Brain microvascular endothelial cell (primary cell): ENCODE results near the gene F10.
"Not testable (repeated sequence)": the region's sequence is repeated elsewhere in the genome, so short reads cannot be mapped to it uniquely, and the experiment has no call there.

Experiments used
- DNase-seq: peaks from one replicate; pipeline ENCODE4 v3.0.0-alpha.2; 2020
- H3K27ac ChIP-seq: fragments of 250-450 bp; sonication (Bioruptor Pico); 2 replicates; pipeline ENCODE4 v1.5.1; 2020; ENCODE audit warnings: mild to moderate bottlenecking, moderate library complexity
- H3K27me3 ChIP-seq: fragments of 250-450 bp; sonication (Bioruptor Pico); replicated peaks from 2 replicates; pipeline ENCODE4 v1.5.1; 2020; ENCODE audit warnings: mild to moderate bottlenecking
- H3K36me3 ChIP-seq: fragments of 250-450 bp; sonication (Bioruptor Pico); replicated peaks from 2 replicates; pipeline ENCODE4 v1.5.1; 2020; ENCODE audit warnings: mild to moderate bottlenecking
- H3K4me3 ChIP-seq: 2 replicates; pipeline ENCODE4 v1.5.1; 2011; ENCODE audit warnings: low read depth, mild to moderate bottlenecking, control low read depth, low read length, moderate library complexity
- in situ Hi-C: cut with HindIII; loops from 2 replicates; pipeline ENCODE4 v1.10.0; 2017; ENCODE audit warnings: low sequenced_read_pairs, low pct_ligation_motif_present
- TF ChIP-seq, protein P1 (sequence below): IDR thresholded peaks from 2 replicates; pipeline ENCODE4 v1.5.1; 2011; ENCODE audit warnings: low read depth, mild to moderate bottlenecking, moderate library complexity, low read length, control low read depth, inconsistent platforms; ENCODE audit errors: missing control alignments

F10 gene

DNA sequence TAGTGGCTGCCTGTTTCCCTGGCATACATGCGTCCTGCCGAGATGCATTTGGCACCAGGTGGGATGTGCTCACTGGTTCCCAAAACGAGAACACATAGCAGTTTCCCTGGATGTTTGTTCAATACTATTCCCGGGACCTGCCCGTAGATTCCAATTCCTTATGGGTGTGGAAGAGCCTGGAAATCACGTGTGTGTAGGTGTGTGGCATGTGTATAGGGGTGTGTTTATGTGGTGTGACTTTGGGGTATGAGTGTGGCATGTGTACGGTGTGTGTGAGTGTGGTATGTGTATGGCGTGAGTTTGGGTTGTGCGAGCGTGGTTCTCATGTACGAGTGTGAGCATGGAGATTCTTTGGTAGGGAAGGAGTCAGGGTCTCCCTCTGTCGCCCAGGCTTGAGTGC lies 19.9 kb upstream of the F10 start:
- no peak for DNase-seq

DNA sequence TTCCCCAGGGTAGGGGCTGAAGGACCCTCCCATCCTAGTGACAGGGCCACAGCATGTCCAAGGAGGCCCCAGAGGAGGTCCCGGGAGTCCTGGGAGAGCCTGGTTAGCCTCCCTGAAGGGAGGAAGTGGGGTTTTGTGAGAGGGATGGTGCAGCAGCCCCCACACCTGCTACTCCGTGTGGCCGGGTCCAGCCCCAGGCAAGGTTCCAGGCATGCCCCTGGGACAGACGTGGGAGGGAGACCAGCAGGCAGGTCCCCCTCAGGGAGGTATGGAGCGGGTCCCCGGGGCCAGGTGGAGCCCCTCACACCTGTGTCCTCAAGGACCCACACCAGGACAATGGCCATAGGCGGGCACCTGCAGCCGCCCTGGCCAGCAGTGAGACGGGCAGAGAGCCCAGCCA lies 19.0 kb upstream of the F10 start:
- TF ChIP-seq, protein P1, sequence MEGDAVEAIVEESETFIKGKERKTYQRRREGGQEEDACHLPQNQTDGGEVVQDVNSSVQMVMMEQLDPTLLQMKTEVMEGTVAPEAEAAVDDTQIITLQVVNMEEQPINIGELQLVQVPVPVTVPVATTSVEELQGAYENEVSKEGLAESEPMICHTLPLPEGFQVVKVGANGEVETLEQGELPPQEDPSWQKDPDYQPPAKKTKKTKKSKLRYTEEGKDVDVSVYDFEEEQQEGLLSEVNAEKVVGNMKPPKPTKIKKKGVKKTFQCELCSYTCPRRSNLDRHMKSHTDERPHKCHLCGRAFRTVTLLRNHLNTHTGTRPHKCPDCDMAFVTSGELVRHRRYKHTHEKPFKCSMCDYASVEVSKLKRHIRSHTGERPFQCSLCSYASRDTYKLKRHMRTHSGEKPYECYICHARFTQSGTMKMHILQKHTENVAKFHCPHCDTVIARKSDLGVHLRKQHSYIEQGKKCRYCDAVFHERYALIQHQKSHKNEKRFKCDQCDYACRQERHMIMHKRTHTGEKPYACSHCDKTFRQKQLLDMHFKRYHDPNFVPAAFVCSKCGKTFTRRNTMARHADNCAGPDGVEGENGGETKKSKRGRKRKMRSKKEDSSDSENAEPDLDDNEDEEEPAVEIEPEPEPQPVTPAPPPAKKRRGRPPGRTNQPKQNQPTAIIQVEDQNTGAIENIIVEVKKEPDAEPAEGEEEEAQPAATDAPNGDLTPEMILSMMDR: no peak
- Histone ChIP-seq H3K4me3 (no peak overlapping the region), H3K27me3 (peaks cover 7% of the 10 kb centered on the region), H3K36me3 (no peaks in the 10 kb centered on the region), H3K27ac (no peak overlapping the region)
- in situ Hi-C loops: no loop called here
- DNase-seq: no peak

More for the DNA sequence above, 19.9 kb upstream of the F10 start:
- Histone ChIP-seq H3K27ac (no peak overlapping the region), H3K36me3 (no peaks in the 10 kb centered on the region), H3K27me3 (peaks cover 12% of the 10 kb centered on the region), H3K4me3 (no peak overlapping the region)
- in situ Hi-C loops: no loop called here
- TF ChIP-seq, protein P1: no peak

DNA sequence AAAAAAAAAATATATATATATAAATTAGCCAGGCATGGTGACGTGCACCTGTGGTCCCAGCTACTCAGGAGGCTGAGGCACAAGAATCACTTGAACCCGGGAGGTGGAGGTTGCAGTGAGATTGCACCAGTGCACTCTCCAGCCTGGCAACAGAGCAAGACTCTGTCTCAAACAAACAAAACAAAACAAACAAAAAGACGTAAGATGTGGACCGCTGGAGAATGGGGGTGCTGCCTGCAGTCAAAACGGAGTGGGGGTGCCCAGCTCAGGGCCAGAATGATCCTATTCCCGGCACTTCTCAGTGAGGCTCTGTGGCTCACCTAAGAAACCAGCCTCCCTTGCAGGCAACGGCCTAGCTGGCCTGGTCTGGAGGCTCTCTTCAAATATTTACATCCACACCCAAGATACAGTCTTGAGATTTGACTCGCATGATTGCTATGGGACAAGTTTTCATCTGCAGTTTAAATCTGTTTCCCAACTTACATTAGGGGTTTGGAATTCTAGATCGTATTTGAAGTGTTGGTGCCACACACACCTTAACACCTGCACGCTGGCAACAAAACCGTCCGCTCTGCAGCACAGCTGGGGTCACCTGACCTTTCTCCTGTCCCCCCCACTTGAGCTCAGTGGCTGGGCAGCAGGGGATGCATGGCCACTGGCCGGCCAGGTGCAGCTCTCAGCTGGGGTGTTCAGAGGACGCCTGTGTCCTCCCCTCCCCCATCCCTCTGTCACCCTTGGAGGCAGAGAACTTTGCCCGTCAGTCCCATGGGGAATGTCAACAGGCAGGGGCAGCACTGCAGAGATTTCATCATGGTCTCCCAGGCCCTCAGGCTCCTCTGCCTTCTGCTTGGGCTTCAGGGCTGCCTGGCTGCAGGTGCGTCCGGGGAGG lies 17.3 kb upstream of the F10 start, which contains the start of gene F7:
Gene F7 (plus strand): TSS at position 760 of the 889 bp plus-strand sequence. CDS start 51 bp downstream, at position 811.
- Histone ChIP-seq H3K27me3 (peaks cover 12% of the 10 kb centered on the region), H3K36me3 (no peaks in the 10 kb centered on the region), H3K4me3 (no peak within 1 kb of the TSS), H3K27ac (no peak within 1 kb of the TSS)
- TF ChIP-seq, protein P1: no peak
- in situ Hi-C loops: no loop called here
- no peak for DNase-seq

DNA sequence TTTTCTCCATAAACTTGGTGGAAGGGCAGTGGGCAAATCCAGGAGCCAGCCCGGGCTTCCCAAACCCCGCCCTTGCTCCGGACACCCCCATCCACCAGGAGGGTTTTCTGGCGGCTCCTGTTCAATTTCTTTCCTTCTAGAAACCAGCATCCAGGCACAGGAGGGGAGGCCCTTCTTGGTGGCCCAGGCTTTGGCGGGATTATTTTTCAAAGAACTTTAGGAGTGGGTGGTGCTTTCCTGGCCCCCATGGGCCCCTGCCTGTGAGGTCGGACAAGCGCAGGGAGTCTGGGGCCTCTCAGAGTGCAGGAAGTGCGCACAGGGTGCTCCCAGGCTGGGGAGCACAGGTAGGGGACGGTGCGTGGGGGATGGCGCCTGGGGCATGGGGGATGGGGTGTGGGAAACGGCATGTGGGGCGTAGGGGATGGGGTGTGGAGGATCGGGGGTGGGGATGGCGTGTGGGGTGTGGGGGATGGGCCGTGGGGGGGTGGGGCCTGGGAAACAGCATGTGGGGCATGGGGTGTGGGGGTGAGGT lies 16.6 kb upstream of the F10 start:
- in situ Hi-C loops: no loop called here
- Histone ChIP-seq H3K27ac (no peak overlapping the region), H3K4me3 (no peak overlapping the region), H3K36me3 (no peaks in the 10 kb centered on the region), H3K27me3 (peaks cover 19% of the 10 kb centered on the region)
- DNase-seq: no peak
- TF ChIP-seq, protein P1: no peak

DNA sequence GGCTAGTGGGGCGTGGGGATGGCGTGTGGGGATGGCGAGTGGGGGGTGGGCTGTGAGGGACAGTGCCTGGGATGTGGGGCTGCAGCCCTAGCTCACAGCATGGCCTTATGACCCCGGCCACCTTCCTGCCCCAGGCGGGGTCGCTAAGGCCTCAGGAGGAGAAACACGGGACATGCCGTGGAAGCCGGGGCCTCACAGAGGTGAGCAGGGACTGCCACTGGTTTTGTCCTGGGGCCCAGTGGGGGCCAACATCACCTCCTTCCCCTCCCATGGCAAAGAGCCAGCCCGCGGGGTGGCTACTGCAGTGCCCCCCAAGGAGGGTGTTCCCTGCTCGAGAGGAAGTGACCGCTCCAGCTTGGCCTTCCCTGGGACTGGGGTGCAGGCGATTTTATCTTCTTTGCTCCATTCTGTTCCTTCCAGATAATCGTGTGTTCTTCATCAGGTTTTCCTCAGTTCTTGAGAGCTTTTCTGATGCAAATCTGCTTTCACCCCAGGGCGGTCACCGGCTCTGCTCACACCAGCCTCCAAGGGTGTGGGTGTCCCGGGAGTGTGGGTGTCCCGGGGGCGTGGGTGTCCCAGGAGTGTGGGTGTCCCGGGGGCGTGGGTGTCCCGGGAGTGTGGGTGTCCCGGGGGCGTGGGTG lies 15.8 kb upstream of the F10 start:
- Histone ChIP-seq H3K4me3 (no peak overlapping the region), H3K36me3 (no peaks in the 10 kb centered on the region), H3K27me3 (peaks cover 20% of the 10 kb centered on the region), H3K27ac (no peak overlapping the region)
- no peak for DNase-seq
- TF ChIP-seq, protein P1: no peak
- in situ Hi-C loops: no loop called here

DNA sequence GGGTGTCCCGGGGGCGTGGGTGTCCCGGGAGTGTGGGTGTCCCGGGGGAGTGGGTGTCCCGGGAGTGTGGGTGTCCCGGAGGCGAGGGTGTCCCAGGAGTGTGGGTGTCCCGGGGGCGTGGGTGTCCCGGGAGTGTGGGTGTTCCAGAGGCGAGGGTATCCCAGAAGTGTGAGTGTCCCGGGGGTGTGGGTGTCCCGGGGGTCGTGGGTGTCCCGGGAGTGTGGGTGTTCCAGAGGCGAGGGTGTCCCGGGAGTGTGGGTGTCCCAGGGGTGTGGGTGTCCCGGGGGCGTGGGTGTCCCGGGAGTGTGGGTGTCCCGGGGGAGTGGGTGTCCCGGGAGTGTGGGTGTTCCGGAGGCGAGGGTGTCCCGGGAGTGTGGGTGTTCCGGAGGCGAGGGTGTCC lies 14.1 kb upstream of the F10 start:
- not testable (repeated sequence) for H3K4me3 ChIP-seq
- peaks cover 20% of the 10 kb centered on the region for H3K27me3 ChIP-seq

More for the DNA sequence above, 14.1 kb upstream of the F10 start:
- H3K36me3 ChIP-seq, H3K27ac ChIP-seq, in situ Hi-C loops, DNase-seq: not testable (repeated sequence)
